SK-N-SH treated with all-trans-retinoic acid at 6 μM for 48 hours (cell line): Measurements from ENCODE around the gene LYPLAL1.

Source experiments
- ATAC-seq: fragments of 200-7000 bp; cut with Tn5 transposase; 3 replicates; pipeline ENCODE4 v1.9.1; 2020; ENCODE audit warnings: mild to moderate bottlenecking, moderate library complexity
- ARNTL ChIP-seq: fragments of 450-650 bp; formaldehyde crosslinking; IDR thresholded peaks from 2 replicates; pipeline ENCODE4 v1.5.0; 2020; ENCODE audit warnings: low read depth, mild to moderate bottlenecking, moderate library complexity, borderline replicate concordance
- BACH2 ChIP-seq: fragments of 250-450 bp; sonication (Bioruptor Pico); IDR thresholded peaks from 2 replicates; pipeline ENCODE4 v1.9.0; 2021; ENCODE audit warnings: mild to moderate bottlenecking, borderline replicate concordance
- CREB5 ChIP-seq: fragments of 250-450 bp; sonication (Bioruptor Pico); IDR thresholded peaks from 2 replicates; pipeline ENCODE4 v1.5.1; 2020; ENCODE audit warnings: low read depth, mild to moderate bottlenecking, moderate library complexity
- CSDC2 ChIP-seq: fragments of 250-450 bp; sonication (Bioruptor Pico); IDR thresholded peaks from 2 replicates; pipeline ENCODE4 v1.5.0; 2020; ENCODE audit warnings: mild to moderate bottlenecking, moderate library complexity
- CSRNP3 ChIP-seq: fragments of 250-450 bp; sonication (Bioruptor Pico); IDR thresholded peaks from 2 replicates; pipeline ENCODE4 v1.5.1; 2021; ENCODE audit warnings: mild to moderate bottlenecking, moderate library complexity
- ESRRG ChIP-seq: fragments of 250-450 bp; sonication (Bioruptor Pico); IDR thresholded peaks from 2 replicates; pipeline ENCODE4 v1.6.1; 2021; ENCODE audit warnings: mild to moderate bottlenecking
- GLIS3 ChIP-seq: fragments of 250-450 bp; sonication (Bioruptor Pico); IDR thresholded peaks from 2 replicates; pipeline ENCODE4 v1.5.0; 2020; ENCODE audit warnings: mild to moderate bottlenecking, moderate library complexity
- ISL1 ChIP-seq: fragments of 250-450 bp; sonication (Bioruptor Pico); IDR thresholded peaks from 2 replicates; pipeline ENCODE4 v2.1.2; 2022; ENCODE audit warnings: mild to moderate bottlenecking, moderate library complexity
- OSR1 ChIP-seq: fragments of 250-450 bp; sonication (Bioruptor Pico); IDR thresholded peaks from 2 replicates; pipeline ENCODE4 v1.8.0; 2022; ENCODE audit warnings: moderate library complexity, mild to moderate bottlenecking, inconsistent platforms
- PATZ1 ChIP-seq: fragments of 250-450 bp; sonication (Bioruptor Pico); IDR thresholded peaks from 2 replicates; pipeline ENCODE4 v1.8.0; 2020; ENCODE audit warnings: mild to moderate bottlenecking, moderate library complexity, borderline replicate concordance
- POU6F1 ChIP-seq: fragments of 250-450 bp; sonication (Bioruptor Pico); IDR thresholded peaks from 2 replicates; pipeline ENCODE4 v1.8.0; 2021; ENCODE audit warnings: low read depth, mild to moderate bottlenecking, moderate library complexity, borderline replicate concordance
- PPARA ChIP-seq: fragments of 250-450 bp; sonication (Bioruptor Pico); IDR thresholded peaks from 2 replicates; pipeline ENCODE4 v1.5.0; 2020; ENCODE audit warnings: mild to moderate bottlenecking, borderline replicate concordance
- RARB ChIP-seq: fragments of 250-450 bp; sonication (Bioruptor Pico); IDR thresholded peaks from 2 replicates; pipeline ENCODE4 v1.8.0; 2021; ENCODE audit warnings: mild to moderate bottlenecking, moderate library complexity
- SNAI2 ChIP-seq: fragments of 250-450 bp; sonication (Bioruptor Pico); IDR thresholded peaks from 2 replicates; pipeline ENCODE4 v1.5.0; 2020; ENCODE audit warnings: mild to moderate bottlenecking, moderate library complexity
- TCF4 ChIP-seq: fragments of 250-450 bp; sonication (Bioruptor Pico); IDR thresholded peaks from 2 replicates; pipeline ENCODE4 v1.8.0; 2021; ENCODE audit warnings: mild to moderate bottlenecking, moderate library complexity, borderline replicate concordance
- TOX ChIP-seq: fragments of 250-450 bp; sonication (Bioruptor Pico); IDR thresholded peaks from 2 replicates; pipeline ENCODE4 v1.8.0; 2021; ENCODE audit warnings: mild to moderate bottlenecking, moderate library complexity, borderline replicate concordance
- TSHZ2 ChIP-seq: fragments of 250-450 bp; sonication (Bioruptor Pico); IDR thresholded peaks from 2 replicates; pipeline ENCODE4 v1.5.0; 2020; ENCODE audit warnings: mild to moderate bottlenecking, moderate library complexity
- ZC3H10 ChIP-seq: fragments of 250-450 bp; sonication (Bioruptor Pico); IDR thresholded peaks from 2 replicates; pipeline ENCODE4 v1.5.1; 2021; ENCODE audit warnings: mild to moderate bottlenecking, moderate library complexity
- ZFP3 ChIP-seq: fragments of 250-450 bp; sonication (Bioruptor Pico); IDR thresholded peaks from 2 replicates; pipeline ENCODE4 v1.5.0; 2020; ENCODE audit warnings: mild to moderate bottlenecking, moderate library complexity
- ZFP30 ChIP-seq: fragments of 450-650 bp; formaldehyde crosslinking; IDR thresholded peaks from 2 replicates; pipeline ENCODE4 v1.5.0; 2022; ENCODE audit warnings: mild to moderate bottlenecking, moderate library complexity
- ZNF565 ChIP-seq: fragments of 450-650 bp; formaldehyde crosslinking; conservative IDR thresholded peaks from 2 replicates; pipeline ENCODE4 v1.5.0; 2020; ENCODE audit warnings: low read depth, mild to moderate bottlenecking, moderate library complexity
- ZNF70 ChIP-seq: fragments of 450-650 bp; formaldehyde crosslinking; IDR thresholded peaks from 2 replicates; pipeline ENCODE4 v1.5.0; 2020; ENCODE audit warnings: mild to moderate bottlenecking, moderate library complexity
- ZNF8 ChIP-seq: fragments of 450-650 bp; formaldehyde crosslinking; IDR thresholded peaks from 2 replicates; pipeline ENCODE4 v1.5.0; 2020; ENCODE audit warnings: mild to moderate bottlenecking, moderate library complexity

The LYPLAL1 gene

GRCh38 chr1:219209578-219209977 lies 35.9 kb downstream of the LYPLAL1 start:
- no peak for ATAC-seq
- TF ChIP-seq POU6F1 (no peak), ZFP30 (CRISPR knock-in tag) (no peak), ZC3H10 (no peak), ZNF565 (no peak), ISL1 (CRISPR knock-in tag) (no peak), PATZ1 (CRISPR knock-in tag) (no peak), ZNF70 (no peak), RARB (CRISPR knock-in tag) (no peak), TSHZ2 (CRISPR knock-in tag) (no peak), CSDC2 (CRISPR knock-in tag) (no peak), GLIS3 (no peak), CSRNP3 (no peak), ARNTL (CRISPR knock-in tag) (no peak), ESRRG (no peak), OSR1 (no peak), SNAI2 (no peak), ZFP3 (CRISPR knock-in tag) (no peak)
- TF ChIP-seq, all 23 proteins: peak for 0

- no peak for ATAC-seq
- TF ChIP-seq CSDC2 (CRISPR knock-in tag) (no peak), PPARA (CRISPR knock-in tag) (no peak), ZNF8 (CRISPR knock-in tag) (no peak), ZFP30 (CRISPR knock-in tag) (no peak), ZNF70 (no peak), ZFP3 (CRISPR knock-in tag) (no peak), POU6F1 (no peak), ZNF565 (no peak), OSR1 (no peak), CREB5 (no peak), BACH2 (CRISPR knock-in tag) (no peak), TCF4 (CRISPR knock-in tag) (no peak), ZC3H10 (no peak), GLIS3 (no peak), TOX (CRISPR knock-in tag) (no peak), PATZ1 (CRISPR knock-in tag) (no peak), RARB (CRISPR knock-in tag) (no peak), CSRNP3 (no peak)
These were observed 36.4 kb downstream of the LYPLAL1 start for GRCh38 chr1:219210067-219210466.
